Stimulated activated CD4-positive, alpha-beta T cell treated with anti-CD3 and anti-CD28 coated beads, Interleukin-1b, Interleukin-23, amount 100 ng/mL, for 4 hours (primary cell): ENCODE data around the gene ATP5F1D.

ENCODE experiments used
- DNase-seq, 2 donors: peaks; one replicate each; pipeline ENCODE4 v3.0.0-alpha.2; 2020; ENCODE audit warnings: low read depth in 2 of 2

ATP5F1D gene

GRCh38 chr19:1270213-1270853 is 28.8 kb downstream of the ATP5F1D start:
- no peak for DNase-seq

- no peak for DNase-seq
These were observed 29.4 kb downstream of the ATP5F1D start for GRCh38 chr19:1270854-1271527.

GRCh38 chr19:1271528-1272422 is 30.2 kb downstream of the ATP5F1D start:
- no peak for DNase-seq

GRCh38 chr19:1272423-1273262 is 31.1 kb downstream of the ATP5F1D start:
- no peak for DNase-seq

GRCh38 chr19:1273263-1274041 is 31.9 kb downstream of the ATP5F1D start:
- no peak for DNase-seq

GRCh38 chr19:1274081-1274851 is 32.7 kb downstream of the ATP5F1D start:
- no peak for DNase-seq

- no peak for DNase-seq
These were observed 33.3 kb downstream of the ATP5F1D start for GRCh38 chr19:1274852-1275259.

- peak; percentile 94 to 96 for DNase-seq
These were observed 33.9 kb downstream of the ATP5F1D start, which contains the start of gene FAM174C for GRCh38 chr19:1275260-1275975. Gene FAM174C, plus strand, starts transcription at chr19:1275530. Its CDS starts 20 bp downstream, at chr19:1275550.

- no peak for DNase-seq
These were observed 34.6 kb downstream of the ATP5F1D start for GRCh38 chr19:1275976-1276627.

GRCh38 chr19:1276628-1277022 is 35.1 kb downstream of the ATP5F1D start:
- no peak for DNase-seq

GRCh38 chr19:1277061-1277460 is 35.5 kb downstream of the ATP5F1D start:
- DNase-seq, result no peak

GRCh38 chr19:1278074-1278473 is 36.5 kb downstream of the ATP5F1D start:
- DNase-seq, result no peak

GRCh38 chr19:1278713-1279660 is 37.4 kb downstream of the ATP5F1D start:
- no peak for DNase-seq

- DNase-seq, result peak; percentile 77 to 78
These were observed 38.3 kb downstream of the ATP5F1D start for GRCh38 chr19:1279782-1280341.

- no peak for DNase-seq
These were observed 39.4 kb downstream of the ATP5F1D start for GRCh38 chr19:1280636-1281568.
